Activated T-helper 1 cell treated with anti-CD3 and anti-CD28 coated beads, Interleukin-2, amount 50 U/mL, for 16 hours (primary cell): ENCODE data around the gene PCBP4.
"Not testable (repeated sequence)": the region's sequence is repeated elsewhere in the genome, so short reads cannot be mapped to it uniquely, and the experiment has no call there.

ENCODE experiments used
- DNase-seq, 2 donors: peaks; one replicate each; pipeline ENCODE4 v3.0.0-alpha.2; 2020; ENCODE audit warnings: low read depth in 1 of 2, low spot score in 1 of 2

The PCBP4 gene

DNA sequence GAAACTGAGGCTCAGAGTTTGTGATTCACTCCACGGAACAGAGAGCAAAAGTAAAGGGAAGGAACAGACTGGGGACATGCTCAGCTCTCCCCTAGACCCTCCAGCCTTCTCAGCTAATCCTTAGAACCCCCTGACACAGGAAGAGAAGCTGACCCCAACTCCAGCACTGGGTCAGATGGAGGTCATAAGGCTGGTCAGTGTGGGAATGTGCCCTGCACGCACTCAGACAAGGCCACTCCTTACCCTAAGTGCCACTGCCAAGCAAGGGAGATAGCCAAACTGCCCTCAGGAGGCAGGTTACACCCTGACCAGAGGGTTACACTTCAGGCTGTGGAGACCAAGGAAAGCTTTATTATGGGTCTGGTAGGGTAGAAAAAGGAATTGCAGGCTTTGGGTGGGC, 27.3 kb upstream of the PCBP4 start:
- DNase-seq, result no peak

DNA sequence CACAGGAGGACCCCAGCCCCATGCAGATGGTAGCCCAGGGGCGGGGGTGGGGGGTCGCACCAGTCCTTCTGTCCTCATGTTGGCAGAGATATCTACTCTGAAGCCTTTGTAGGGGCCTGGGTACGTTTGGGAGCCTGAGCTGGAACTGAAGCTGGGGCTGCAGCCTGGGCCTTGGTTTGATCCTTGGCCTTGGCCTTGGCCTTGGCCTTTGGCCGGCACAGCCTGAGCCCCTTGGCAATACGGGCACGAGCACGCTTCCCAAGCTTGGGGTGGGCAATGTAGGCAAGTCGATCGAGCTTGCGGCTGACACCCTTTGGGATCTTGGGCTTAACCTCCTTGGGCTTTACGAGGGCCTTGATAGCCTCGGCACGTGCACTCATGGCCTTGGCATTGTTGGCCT, 26.4 kb upstream of the PCBP4 start:
- DNase-seq, result not testable (repeated sequence)

DNA sequence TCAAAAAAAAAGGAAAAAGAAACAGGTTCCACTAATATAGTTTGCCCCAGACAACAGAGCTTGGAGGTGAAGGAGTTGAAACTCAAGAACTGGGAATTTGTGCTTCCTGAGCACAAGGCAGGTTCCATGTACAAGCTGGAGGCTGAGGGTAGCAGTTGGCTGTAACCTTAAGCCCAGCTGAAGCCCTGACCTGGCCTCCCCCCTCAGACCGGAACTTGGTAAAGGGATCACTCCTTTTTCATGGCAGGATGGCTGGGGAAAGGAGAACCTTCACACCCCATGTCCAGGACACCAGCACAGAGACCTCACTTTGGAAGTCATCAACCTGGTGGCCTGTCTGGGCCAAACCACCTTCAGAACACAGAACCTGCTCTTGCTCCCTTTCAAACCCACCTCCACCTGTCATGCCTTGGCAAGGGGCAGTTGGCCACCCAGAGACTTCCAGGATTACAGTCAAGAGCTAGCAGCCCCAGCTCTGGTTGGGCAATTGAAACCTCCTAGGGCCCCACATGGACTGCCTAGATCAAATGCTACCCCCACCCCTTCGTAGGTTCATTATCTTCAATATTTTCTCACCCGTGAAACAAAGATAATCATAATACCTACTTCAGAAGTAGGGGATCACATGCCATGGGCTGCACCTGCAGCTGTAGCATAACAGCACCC, 24.9 kb upstream of the PCBP4 start:
- no peak for DNase-seq

GRCh38 chr3:51990501-51990971, 23.3 kb upstream of the PCBP4 start:
- not testable (repeated sequence) for DNase-seq

DNA sequence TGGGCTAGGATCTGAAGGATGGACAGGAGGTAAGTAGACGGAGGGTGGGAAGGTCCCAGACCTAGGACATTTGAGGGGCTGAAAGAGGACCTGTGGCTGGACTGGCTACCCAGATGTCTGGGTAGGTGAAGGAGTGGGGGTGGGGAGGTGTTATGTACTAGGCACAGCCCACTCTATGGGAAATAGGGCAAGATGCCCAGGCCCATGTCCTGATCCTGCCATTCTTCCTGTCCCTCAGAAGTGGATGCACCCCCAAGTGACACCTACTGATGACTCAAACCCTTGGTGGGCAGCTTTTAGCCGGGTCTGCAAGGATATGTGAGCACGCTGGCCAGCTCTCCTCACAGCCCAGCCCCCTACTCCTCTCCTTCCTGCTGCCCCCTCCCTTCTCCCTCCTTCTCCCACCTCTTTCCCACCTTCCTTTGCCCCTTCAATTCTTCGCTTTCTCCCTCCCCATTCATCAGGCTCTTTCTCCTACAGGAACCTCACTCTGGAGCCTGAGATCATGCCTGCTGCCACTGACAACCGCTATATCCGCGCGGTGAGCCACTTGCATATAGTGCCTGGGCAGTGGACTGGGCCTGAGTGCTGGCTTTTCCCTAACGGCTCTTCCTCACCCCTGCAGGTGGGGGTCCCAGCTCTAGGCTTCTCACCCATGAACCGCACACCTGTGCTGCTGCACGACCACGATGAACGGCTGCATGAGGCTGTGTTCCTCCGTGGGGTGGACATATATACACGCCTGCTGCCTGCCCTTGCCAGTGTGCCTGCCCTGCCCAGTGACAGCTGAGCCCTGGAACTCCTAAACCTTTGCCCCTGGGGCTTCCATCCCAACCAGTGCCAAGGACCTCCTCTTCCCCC, 21.3 kb upstream of the PCBP4 start:
- no peak for DNase-seq

DNA sequence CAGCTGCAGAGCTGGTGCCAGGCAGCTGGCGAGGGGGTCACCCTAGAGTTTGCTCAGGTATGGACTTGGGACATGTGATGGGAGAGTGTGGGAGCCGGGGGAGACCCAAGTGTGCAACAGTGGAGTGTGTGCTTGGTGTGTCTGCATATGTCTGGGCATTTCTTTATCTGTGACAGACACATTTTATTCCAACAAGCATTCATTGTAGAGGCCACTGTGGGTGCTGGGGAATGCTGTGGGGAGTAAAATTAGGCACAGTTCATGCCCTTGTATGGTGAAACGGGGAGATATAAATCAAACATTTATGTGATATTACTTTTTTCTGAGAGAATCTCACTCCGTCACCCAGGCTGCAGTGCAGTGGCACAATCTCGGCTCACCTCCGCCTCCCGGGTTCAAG, 20.3 kb upstream of the PCBP4 start:
- no peak for DNase-seq

DNA sequence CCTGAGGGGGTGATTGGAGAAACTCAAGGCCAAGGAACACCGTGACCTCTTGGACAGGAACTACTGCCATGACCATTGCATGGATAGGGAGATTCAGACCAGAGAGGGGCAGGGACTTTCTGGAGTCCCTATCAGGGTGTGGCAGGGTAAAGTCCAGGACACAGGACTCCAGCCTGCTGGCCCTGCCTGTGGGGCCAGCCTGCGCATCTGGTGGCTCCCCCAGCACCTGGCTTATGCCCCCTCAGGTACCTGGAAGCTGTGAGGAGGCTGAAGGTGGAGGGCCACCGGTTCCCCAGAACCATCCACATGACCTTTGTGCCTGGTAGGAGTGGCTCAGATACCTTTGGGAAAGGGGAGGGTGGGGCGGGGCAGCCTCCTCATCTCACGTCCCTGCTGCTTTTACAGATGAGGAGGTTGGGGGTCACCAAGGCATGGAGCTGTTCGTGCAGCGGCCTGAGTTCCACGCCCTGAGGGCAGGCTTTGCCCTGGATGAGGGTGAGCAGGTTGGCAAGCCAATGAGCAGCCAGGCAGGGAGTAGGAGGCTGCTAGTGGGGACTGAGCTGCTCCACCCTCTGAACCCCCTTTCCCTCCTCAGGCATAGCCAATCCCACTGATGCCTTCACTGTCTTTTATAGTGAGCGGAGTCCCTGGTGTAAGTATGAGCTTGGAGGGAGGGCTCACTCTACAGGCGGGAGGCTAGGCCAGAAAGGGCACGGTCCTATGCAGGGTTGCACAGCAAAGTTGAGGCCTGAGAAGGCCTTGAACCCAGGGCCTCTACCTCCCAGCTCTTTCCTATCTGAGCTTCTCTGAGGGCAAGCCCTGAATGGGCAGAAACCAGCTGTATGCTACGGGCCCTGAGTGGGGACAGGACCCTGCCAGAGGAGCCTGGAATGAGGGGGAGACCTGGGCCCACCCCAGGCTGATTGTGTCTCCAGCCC, 19.0 kb upstream of the PCBP4 start:
- no peak for DNase-seq

DNA sequence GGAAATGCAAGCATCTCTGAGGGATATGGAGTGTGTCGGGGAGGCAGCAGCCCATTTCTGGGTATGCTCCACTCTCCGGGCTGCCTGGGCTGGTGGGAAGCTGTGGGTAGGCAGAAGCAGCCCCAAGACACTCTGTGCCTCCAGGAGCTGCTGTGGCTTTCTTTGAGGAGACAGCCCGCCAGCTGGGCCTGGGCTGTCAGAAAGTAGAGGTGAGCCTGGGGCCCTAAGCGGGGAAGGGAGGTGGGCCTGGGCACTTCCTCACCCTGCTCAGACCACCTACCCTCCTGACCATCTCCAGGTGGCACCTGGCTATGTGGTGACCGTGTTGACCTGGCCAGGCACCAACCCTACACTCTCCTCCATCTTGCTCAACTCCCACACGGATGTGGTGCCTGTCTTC, 17.8 kb upstream of the PCBP4 start:
- no peak for DNase-seq

GRCh38 chr3:51984269-51984647, 17.0 kb upstream of the PCBP4 start:
- no peak for DNase-seq

GRCh38 chr3:51983578-51984268, 16.5 kb upstream of the PCBP4 start:
- DNase-seq, result no peak

DNA sequence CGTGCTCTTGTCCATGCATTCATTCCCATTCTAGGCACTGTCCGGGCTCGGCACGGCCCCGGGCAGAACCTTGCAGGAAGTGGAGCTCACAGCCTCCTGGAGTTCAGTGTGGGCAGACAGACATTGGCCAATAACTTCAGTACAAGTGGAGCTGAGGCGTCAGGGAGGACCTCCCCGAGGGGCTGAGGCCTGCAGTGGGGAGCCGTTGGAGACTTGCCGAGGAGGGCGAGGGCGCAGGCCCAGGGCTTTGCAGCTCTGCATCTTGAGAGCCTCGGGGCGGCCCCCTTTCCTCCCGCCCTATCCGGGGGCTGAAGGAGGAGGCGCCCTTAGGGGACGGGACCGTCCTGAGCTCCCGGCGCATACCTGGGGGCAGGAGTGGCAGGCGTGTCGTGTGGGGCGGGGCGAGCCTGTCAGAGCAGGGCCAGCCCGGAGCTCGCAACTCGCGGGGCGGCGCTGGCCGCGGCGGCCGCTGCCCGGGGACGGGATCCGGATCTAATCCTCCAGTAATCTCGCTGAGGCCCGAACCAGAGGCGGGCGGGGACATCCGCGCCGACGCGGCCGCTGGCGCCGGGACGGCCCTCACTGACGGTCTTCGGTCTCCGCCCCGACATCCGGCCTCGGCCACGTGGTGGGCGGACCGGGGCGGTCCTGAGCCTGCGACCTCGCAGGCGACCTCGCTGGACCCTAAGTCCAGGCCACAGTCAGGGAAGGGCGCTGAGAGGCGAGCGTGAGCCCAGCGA, 15.8 kb upstream of the PCBP4 start, which contains the start of gene ACY1:
TSS of gene ACY1 (plus strand) at position 698 of the 740 bp plus-strand sequence. CDS start 530 bp downstream, outside the sequence.
- peak in 1 of 2 donors; percentile 61 for DNase-seq

DNA sequence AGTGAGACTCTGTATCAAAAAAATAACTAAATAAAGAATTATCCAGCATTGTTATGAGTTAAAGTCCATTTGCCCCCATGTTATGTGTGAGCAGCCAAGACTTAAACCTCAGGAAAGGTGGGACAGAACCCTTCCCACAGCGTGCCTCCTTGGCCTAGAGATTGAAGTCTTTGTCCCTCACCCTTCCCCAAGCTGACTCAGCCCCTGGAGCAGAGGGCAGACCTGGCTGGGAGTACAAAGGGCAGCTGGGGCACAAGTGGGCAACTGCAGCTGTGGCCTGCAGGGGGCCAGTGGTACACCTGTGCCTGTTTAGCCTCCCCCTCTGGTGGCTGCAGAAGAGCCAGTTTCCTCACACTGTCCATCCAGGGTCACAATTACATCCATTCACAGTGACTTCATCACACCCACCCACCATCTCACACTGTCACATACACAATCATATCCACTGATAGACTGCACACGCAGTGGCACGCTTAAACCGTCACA, 15.1 kb upstream of the PCBP4 start:
- DNase-seq, result no peak

GRCh38 chr3:51980253-51980652, 13.0 kb upstream of the PCBP4 start:
- DNase-seq, result no peak

DNA sequence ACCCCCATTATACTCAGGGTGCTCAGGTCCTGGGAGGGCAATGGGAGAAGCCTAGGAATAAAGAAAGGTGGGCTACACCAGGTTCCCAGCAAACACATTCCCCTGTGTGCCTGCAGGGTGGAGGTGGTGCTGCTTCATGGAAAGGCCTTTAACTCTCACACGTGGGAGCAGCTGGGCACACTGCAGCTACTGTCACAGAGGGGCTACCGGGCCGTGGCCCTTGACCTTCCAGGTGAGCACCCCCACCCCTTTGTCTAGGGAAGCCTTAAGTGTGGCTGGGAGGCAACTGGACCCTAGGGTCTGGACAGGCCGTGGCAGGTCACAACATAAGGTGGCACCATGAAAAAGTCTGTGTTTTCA, 10.9 kb upstream of the PCBP4 start:
- DNase-seq, result no peak

GRCh38 chr3:51977446-51978142, 10.3 kb upstream of the PCBP4 start:
- no peak for DNase-seq

DNA sequence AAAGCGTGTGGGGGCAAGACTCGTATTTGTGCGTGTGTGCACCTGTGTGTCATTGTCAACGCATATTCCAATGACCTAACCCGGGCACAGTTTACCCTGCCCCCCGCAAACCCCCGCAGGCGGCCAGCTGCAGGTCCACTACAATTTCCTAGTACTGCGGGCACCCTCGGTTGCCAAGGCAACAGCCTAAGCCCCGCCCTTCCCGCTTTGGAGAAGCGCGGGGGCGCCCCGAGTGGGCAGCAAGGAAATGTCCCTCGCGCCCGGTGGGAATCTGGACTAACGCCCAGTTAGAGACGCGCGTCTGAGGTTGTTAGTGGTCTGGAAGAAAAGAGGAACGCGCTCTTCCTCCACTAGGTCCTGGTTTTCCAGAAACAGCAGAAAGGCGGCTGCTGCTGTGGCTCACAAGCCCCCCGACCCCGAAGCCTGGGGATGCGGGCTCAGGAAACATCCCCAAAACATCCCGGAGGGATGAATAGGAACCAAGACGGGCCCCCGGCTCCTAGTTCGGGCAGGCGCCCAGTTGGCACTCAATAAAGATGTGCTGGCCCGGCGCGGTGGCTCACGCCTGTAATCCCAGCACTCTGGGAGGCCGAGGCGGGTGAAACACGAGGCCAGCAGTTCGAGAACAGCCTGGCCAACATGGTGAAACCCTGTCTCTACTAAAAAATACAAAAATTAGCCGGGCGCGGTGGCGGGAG, 8.7 kb upstream of the PCBP4 start:
- no peak for DNase-seq

- DNase-seq, result peak; percentile 42 to 67
These were observed 8.0 kb upstream of the PCBP4 start, which contains the start of gene ABHD14A for GRCh38 chr3:51974963-51975851. Gene ABHD14A, plus strand, starts transcription at chr3:51975064. Its CDS starts 72 bp downstream, at chr3:51975136.
